Measurements from ENCODE around the gene AP5Z1. TPM values are rescaled to one million over a fixed set of nuclear protein-coding genes. Genes with fewer than 3 reads are reported as not detected.

Gene AP5Z1
- total and polyA plus RNA-seq, 2 of the 4 experiments (the other 2 are of a cell fraction), result 9.7 to 38.7 TPM

DNA sequence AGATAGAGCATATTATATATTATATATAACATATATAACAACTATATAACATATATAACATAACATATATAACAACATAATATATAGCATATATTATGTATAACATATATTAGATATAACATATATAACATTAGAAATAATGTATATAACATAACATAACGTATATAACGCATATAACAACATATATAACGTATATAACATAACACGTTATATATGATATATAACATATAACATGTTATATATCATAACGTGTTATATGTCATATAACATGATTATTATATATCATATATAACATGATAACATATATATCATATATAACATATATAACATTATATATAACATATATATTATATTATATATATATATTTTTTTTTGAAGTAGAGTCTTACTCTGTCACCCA lies 3.7 kb downstream of the AP5Z1 start:
- H3K23ac ChIP-seq (ENCODE audit: low read depth, low read length), result no peak overlapping the region
- peaks cover 7% of the 10 kb centered on the region; the same call in 1 of the 2 replicates for H3K9me1 ChIP-seq (ENCODE audit: insufficient read depth, low read length)
- DNase-seq (no peak), ATAC-seq (ENCODE audit: low read depth) (no peak)
- H3K14ac ChIP-seq (replicated peaks; ENCODE audit: low read depth, low read length), result no peak overlapping the region
- peaks cover 33% of the 10 kb centered on the region for H3K36me3 ChIP-seq (ENCODE audit: control insufficient read depth, insufficient read depth, low read length)
- H3K4ac ChIP-seq (ENCODE audit: low read depth, low read length), result no peak overlapping the region
- H2AK5ac ChIP-seq (ENCODE audit: low read depth, low read length), result no peak overlapping the region
- POLR2A ChIA-PET (ENCODE audit: unreplicated experiment), result no interaction called here
- BruUV-seq (replicated peaks), result no TSS peak
- no peak overlapping the region for H2BK5ac ChIP-seq (ENCODE audit: low read depth, low read length, poor library complexity, severe bottlenecking)
- no peak overlapping the region for H3K56ac ChIP-seq (ENCODE audit: extremely low read depth, insufficient read depth, low read length)
- TF ChIP-seq, protein P1, sequence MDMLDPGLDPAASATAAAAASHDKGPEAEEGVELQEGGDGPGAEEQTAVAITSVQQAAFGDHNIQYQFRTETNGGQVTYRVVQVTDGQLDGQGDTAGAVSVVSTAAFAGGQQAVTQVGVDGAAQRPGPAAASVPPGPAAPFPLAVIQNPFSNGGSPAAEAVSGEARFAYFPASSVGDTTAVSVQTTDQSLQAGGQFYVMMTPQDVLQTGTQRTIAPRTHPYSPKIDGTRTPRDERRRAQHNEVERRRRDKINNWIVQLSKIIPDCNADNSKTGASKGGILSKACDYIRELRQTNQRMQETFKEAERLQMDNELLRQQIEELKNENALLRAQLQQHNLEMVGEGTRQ (IDR thresholded peaks at IDR 0.05; ENCODE audit: low read depth, low read length), result no peak
- no peak for TF ChIP-seq RAD21 (IDR thresholded peaks at IDR 0.05; ENCODE audit: low read length)
- no peak for TF ChIP-seq MXI1 (IDR thresholded peaks at IDR 0.05; ENCODE audit: borderline replicate concordance, low read depth, low read length)
- TF ChIP-seq RFX5 (IDR thresholded peaks at IDR 0.05; ENCODE audit: low read depth, low read length), result no peak
- no peak for TF ChIP-seq CEBPB (IDR thresholded peaks at IDR 0.05; ENCODE audit: low read depth, low read length)
- no peak for TF ChIP-seq BHLHE40 (IDR thresholded peaks at IDR 0.05; ENCODE audit: low read depth, low read length)
- no peak for TF ChIP-seq MAZ (IDR thresholded peaks at IDR 0.05; ENCODE audit: borderline replicate concordance, low read depth, low read length)
- TF ChIP-seq MAFK (IDR thresholded peaks at IDR 0.05; ENCODE audit: low read depth, low read length), result no peak
- no peak for TF ChIP-seq FOS (IDR thresholded peaks at IDR 0.05; ENCODE audit: low read depth, low read length)
- no peak for TF ChIP-seq NFE2L2 (IDR thresholded peaks at IDR 0.05; ENCODE audit: low read depth, low read length)
- TF ChIP-seq RCOR1 (IDR thresholded peaks at IDR 0.05; ENCODE audit: insufficient replicate concordance, low read length), result no peak
- TF ChIP-seq CHD1 (IDR thresholded peaks at IDR 0.05; ENCODE audit: low read depth, low read length), result no peak
- TF ChIP-seq, protein P2, sequence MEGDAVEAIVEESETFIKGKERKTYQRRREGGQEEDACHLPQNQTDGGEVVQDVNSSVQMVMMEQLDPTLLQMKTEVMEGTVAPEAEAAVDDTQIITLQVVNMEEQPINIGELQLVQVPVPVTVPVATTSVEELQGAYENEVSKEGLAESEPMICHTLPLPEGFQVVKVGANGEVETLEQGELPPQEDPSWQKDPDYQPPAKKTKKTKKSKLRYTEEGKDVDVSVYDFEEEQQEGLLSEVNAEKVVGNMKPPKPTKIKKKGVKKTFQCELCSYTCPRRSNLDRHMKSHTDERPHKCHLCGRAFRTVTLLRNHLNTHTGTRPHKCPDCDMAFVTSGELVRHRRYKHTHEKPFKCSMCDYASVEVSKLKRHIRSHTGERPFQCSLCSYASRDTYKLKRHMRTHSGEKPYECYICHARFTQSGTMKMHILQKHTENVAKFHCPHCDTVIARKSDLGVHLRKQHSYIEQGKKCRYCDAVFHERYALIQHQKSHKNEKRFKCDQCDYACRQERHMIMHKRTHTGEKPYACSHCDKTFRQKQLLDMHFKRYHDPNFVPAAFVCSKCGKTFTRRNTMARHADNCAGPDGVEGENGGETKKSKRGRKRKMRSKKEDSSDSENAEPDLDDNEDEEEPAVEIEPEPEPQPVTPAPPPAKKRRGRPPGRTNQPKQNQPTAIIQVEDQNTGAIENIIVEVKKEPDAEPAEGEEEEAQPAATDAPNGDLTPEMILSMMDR (conservative IDR thresholded peaks at IDR 0.05; ENCODE audit: low read depth, low read length), result no peak
- no peak for TF ChIP-seq SMC3 (IDR thresholded peaks at IDR 0.05; ENCODE audit: low read depth, low read length)
- TF ChIP-seq, protein P3, sequence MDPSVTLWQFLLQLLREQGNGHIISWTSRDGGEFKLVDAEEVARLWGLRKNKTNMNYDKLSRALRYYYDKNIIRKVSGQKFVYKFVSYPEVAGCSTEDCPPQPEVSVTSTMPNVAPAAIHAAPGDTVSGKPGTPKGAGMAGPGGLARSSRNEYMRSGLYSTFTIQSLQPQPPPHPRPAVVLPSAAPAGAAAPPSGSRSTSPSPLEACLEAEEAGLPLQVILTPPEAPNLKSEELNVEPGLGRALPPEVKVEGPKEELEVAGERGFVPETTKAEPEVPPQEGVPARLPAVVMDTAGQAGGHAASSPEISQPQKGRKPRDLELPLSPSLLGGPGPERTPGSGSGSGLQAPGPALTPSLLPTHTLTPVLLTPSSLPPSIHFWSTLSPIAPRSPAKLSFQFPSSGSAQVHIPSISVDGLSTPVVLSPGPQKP (IDR thresholded peaks at IDR 0.05; ENCODE audit: borderline replicate concordance, low read depth, low read length), result no peak
- no peak for TF ChIP-seq POLR2A (IDR thresholded peaks at IDR 0.05; ENCODE audit: low read depth, low read length)
- CTCF ChIA-PET, result no interaction called here
- peaks cover 36% of the 10 kb centered on the region for H4K20me1 ChIP-seq (ENCODE audit: insufficient read depth, low read length)
- H4K8ac ChIP-seq (ENCODE audit: low read depth in 2 of 2, low read length in 2 of 2), result no peak overlapping the region
- H3K9me3 ChIP-seq (ENCODE audit: control insufficient read depth, insufficient read depth, low read length), result no peaks in the 10 kb centered on the region
- H4K5ac ChIP-seq (ENCODE audit: low read depth, low read length), result no peak overlapping the region
- H3K27ac ChIP-seq (ENCODE audit: insufficient read depth, low read length), result no peak overlapping the region
- intact Hi-C loops (cut with micrococcal nuclease), result loop anchor here (10.0 kb wide), 1 partner anchor 164 kb away; no protein-coding TSS in a partner anchor
- no peak overlapping the region for H2AFZ ChIP-seq (replicated peaks; ENCODE audit: low read length, poor library complexity)
- no peak overlapping the region for H2AK9ac ChIP-seq (replicated peaks; ENCODE audit: low read depth, low read length, poor library complexity)
- no peak overlapping the region for H3K4me3 ChIP-seq (ENCODE audit: insufficient read depth, low read depth, low read length)
- no peak overlapping the region for H3K18ac ChIP-seq (ENCODE audit: low read depth, low read length)
- H2BK15ac ChIP-seq (ENCODE audit: low read depth, low read length), result no peak overlapping the region
- H3K4me2 ChIP-seq (ENCODE audit: low read depth, low read length), result no peak overlapping the region
- peaks cover 4% of the 10 kb centered on the region; the same call in 1 of the 2 replicates for H3K4me1 ChIP-seq (ENCODE audit: control insufficient read depth, insufficient read depth, low read length)
- H3K9ac ChIP-seq (ENCODE audit: low read depth, low read length), result no peak overlapping the region
- no peaks in the 10 kb centered on the region for H3K27me3 ChIP-seq (ENCODE audit: control insufficient read depth, insufficient read depth, low read length)
- no peak overlapping the region for H2BK120ac ChIP-seq (ENCODE audit: low read depth, low read length)
- WGBS, 2 experiments (ENCODE audit: extremely low coverage in 2 of 2, insufficient read length in 1 of 2), result no CpG with 5 or more reads among the region's 5 CpGs
- dilution Hi-C loops (cut with HindIII; ENCODE audit: low sequenced_read_pairs, unreplicated experiment), result no loop called here
- in situ Hi-C loops (cut with MboI; ENCODE audit: low sequenced_read_pairs), result no loop called here
- H4K91ac ChIP-seq (ENCODE audit: insufficient read depth, low read depth, low read length), result no peak overlapping the region
- H2BK20ac ChIP-seq (ENCODE audit: low read depth, low read length), result no peak overlapping the region
- peaks cover 11 to 50% of the 10 kb centered on the region in 2 experiments for H3K79me1 ChIP-seq (ENCODE audit: low read depth in 1 of 2, low read length in 2 of 2)
